Fibroblast of pulmonary artery (primary cell): ENCODE data around the gene KIAA0753.

Experiments
- DNase-seq: peaks from one replicate; pipeline ENCODE4 v3.0.0-alpha.2; 2010; ENCODE audit warnings: low read depth
- H3K4me3 ChIP-seq: replicated peaks from 2 replicates; pipeline ENCODE4 v1.5.1; 2011; ENCODE audit warnings: low read depth, mild to moderate bottlenecking, control low read depth, low read length, moderate library complexity
- TF ChIP-seq, protein P1 (sequence below): IDR thresholded peaks from 2 replicates; pipeline ENCODE4 v1.5.1; 2011; ENCODE audit warnings: mild to moderate bottlenecking, control low read depth, low read length, inconsistent platforms; ENCODE audit errors: missing control alignments

KIAA0753 gene

GRCh38 chr17:6636105-6636504, 4.4 kb downstream of the KIAA0753 start:
- DNase-seq, result no peak
- TF ChIP-seq, protein P1, sequence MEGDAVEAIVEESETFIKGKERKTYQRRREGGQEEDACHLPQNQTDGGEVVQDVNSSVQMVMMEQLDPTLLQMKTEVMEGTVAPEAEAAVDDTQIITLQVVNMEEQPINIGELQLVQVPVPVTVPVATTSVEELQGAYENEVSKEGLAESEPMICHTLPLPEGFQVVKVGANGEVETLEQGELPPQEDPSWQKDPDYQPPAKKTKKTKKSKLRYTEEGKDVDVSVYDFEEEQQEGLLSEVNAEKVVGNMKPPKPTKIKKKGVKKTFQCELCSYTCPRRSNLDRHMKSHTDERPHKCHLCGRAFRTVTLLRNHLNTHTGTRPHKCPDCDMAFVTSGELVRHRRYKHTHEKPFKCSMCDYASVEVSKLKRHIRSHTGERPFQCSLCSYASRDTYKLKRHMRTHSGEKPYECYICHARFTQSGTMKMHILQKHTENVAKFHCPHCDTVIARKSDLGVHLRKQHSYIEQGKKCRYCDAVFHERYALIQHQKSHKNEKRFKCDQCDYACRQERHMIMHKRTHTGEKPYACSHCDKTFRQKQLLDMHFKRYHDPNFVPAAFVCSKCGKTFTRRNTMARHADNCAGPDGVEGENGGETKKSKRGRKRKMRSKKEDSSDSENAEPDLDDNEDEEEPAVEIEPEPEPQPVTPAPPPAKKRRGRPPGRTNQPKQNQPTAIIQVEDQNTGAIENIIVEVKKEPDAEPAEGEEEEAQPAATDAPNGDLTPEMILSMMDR, result no peak
- no peak overlapping the region for H3K4me3 ChIP-seq

DNA sequence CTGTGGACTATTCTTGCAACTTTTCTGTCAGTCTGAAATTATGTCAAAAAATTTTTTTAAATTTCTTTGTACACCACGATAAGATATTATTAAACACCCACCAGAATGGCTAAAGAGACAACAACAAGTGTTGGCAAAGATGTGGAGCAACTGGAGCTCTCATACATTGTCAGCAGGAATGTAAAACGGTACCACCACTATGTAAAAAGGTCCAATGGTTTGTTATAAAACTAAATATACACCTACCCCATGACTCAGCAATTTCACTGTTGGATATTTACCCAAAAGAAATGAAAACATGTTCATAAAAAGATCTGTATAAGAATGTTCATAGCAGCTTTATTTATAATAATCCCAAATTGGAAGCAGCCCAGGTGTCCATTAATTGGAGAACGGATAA, 7.2 kb downstream of the KIAA0753 start:
- H3K4me3 ChIP-seq, result no peak overlapping the region
- DNase-seq, result no peak
- TF ChIP-seq, protein P1, result no peak

GRCh38 chr17:6632530-6632929, 8.0 kb downstream of the KIAA0753 start:
- H3K4me3 ChIP-seq, result no peak overlapping the region
- no peak for DNase-seq
- TF ChIP-seq, protein P1, result no peak

- TF ChIP-seq, protein P1, result no peak
- DNase-seq, result no peak
- no peak overlapping the region for H3K4me3 ChIP-seq
Observed at GRCh38 chr17:6630390-6630789, 10.1 kb downstream of the KIAA0753 start.

- TF ChIP-seq, protein P1, result no peak
- H3K4me3 ChIP-seq, result no peak overlapping the region
- peak; percentile 45 for DNase-seq
Observed at GRCh38 chr17:6627019-6627418, 13.5 kb downstream of the KIAA0753 start.

DNA sequence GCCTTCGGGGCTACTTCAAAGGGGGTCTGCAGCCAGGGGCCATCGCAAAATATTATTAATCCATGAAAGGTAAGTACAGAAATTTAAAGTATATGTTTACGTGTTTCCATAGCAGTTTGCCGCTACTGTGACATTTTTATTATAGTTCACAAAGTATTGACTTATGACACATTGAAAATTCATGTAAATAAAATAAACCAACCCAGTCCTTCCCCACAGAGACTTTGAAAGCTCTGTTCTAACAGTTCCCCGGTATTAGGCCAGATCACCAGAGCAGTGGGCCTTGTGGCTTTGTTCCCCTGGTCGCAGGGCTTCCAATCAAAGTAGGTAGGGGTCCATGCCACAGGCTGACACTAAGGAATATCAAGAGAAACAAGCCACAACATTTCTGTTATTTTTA, 13.9 kb downstream of the KIAA0753 start:
- DNase-seq, result no peak
- H3K4me3 ChIP-seq, result no peak overlapping the region
- TF ChIP-seq, protein P1, result no peak

GRCh38 chr17:6623941-6624340, 16.6 kb downstream of the KIAA0753 start:
- DNase-seq, result no peak
- H3K4me3 ChIP-seq, result no peak overlapping the region
- TF ChIP-seq, protein P1, result no peak
